Activated naive CD8-positive, alpha-beta T cell (primary cell): ENCODE data around the gene ANKS3.

Experiments used
- H3K27ac Mint-ChIP-seq: one replicate; pipeline ENCODE4 v1.8.0; 2021; ENCODE audit warnings: mixed read lengths
- H3K27me3 Mint-ChIP-seq: one replicate; pipeline ENCODE4 v1.8.0; 2021; ENCODE audit warnings: mixed read lengths
- H3K36me3 Mint-ChIP-seq: one replicate; pipeline ENCODE4 v1.8.0; 2021; ENCODE audit warnings: mixed read lengths
- H3K4me1 Mint-ChIP-seq: one replicate; pipeline ENCODE4 v1.8.0; 2021; ENCODE audit warnings: low read depth, mixed read lengths
- H3K4me3 Mint-ChIP-seq: one replicate; pipeline ENCODE4 v1.8.0; 2021; ENCODE audit warnings: mild to moderate bottlenecking, mixed read lengths
- H3K9me3 Mint-ChIP-seq: one replicate; pipeline ENCODE4 v1.8.0; 2021; ENCODE audit warnings: low read depth, mixed read lengths

The ANKS3 gene

DNA sequence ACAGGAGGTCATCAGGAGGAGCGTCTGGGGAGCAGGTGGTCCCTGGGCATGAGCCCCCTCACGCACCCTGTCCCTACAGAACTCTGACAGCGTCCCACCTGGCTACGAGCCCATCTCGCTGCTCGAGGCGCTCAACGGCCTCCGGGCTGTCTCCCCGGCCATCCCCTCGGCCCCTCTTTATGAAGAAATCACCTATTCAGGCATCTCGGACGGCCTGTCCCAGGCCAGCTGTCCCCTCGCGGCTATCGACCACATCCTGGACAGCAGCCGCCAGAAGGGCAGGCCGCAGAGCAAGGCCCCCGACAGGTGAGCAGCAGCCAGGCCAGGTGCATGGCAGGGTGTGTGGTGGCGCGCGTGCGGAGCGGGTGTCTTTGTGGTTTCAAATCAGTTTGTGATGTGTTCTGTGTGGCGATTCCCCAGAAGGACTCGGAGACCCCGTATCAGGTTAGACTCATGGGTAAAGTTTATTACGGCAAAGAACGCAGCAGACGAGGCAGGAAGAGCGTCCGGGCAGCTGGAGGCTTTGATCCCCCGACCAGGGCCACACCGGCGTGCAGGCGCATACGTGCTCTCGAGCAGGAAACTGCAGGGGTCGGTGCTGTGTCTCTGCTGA is 52.5 kb downstream of the ANKS3 start:
- peaks cover 23% of the 10 kb centered on the region for H3K4me1 Mint-ChIP-seq
- no peaks in the 10 kb centered on the region for H3K9me3 Mint-ChIP-seq
- peak overlapping the region; percentile 54 for H3K27ac Mint-ChIP-seq
- no peak overlapping the region for H3K4me3 Mint-ChIP-seq
- H3K27me3 Mint-ChIP-seq, result no peaks in the 10 kb centered on the region
- H3K36me3 Mint-ChIP-seq, result no peaks in the 10 kb centered on the region

DNA sequence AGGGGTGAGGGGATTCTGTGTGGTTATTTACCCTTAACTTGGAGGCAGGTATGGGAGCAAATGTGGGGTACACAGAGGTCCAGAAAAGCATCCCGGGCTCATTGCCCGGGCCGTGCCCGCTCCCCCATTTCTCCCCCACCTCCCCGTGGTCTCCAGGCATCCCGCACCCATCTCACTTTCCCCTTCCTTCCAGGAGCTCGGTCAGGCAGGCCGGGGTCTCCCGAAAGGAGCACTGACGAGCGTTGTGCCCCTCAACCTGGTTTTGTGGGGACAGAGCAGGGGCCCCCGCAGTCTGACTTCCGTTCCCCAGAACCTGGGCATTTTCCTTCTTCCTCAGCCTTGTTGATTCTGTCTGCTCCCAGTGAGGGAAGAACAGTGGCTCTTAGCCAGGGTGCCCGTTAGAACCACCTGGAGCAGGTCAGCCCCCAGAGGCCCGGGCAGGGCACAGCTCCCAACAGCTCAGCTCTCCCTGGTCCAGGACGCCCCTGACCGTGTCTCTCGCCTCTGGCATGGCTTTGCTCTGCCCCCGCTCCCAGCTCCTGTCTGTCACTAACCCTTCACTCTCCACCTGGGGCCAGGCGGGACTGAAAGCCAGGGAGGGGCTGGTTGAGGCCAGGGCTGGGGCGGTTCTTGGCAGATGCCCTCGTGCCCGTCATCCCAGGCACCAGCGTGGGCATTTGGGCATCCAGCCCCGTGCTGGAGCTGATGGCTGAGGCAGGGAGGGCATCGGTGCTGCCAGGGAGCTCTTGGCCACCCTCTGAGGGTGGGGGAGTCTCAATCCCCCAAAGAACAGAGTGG is 53.2 kb downstream of the ANKS3 start:
- Mint-ChIP-seq H3K27ac (no peak overlapping the region), H3K4me1 (peaks cover 30% of the 10 kb centered on the region), H3K9me3 (no peaks in the 10 kb centered on the region), H3K27me3 (no peaks in the 10 kb centered on the region), H3K36me3 (no peaks in the 10 kb centered on the region), H3K4me3 (no peak overlapping the region)

DNA sequence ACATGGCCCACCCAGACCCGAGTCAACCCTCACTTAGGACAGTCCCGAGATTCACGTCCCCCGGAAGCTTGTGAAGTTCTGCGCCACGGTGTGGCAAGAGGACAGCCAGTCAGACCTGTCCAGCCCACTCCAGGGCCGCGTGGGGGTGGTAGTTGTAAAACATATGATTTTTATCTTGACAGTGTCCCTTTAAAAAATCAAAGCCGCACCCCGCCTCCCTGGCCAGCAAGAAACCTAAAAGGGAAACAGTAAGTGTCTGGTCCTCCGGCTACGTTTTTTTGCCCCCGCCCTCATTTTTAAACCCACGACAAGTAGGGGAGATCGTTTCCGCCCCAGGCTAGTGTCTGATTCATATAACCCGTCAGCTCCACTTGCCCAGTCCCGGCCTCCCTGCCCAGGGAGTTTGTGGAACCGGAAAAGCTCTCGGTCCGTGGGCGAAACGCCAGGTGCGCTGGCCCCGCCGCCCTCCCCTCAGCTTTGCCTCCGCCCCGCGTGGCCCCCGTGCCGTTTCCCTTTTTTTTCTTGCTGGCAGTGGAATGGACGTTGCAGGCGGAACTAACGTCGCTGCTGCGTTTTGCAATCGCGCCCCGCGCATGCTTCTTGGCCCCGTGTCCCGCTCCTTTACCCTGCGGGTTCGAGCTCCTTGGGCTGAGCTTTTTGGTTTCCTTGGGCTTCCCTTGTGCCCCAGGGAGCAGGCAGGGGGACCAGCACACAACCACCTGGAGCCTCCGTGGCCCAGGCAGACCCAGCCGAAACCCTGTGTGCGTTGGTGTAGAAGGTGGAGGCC is 54.0 kb downstream of the ANKS3 start:
- Mint-ChIP-seq H3K27me3 (no peaks in the 10 kb centered on the region), H3K27ac (no peak overlapping the region), H3K36me3 (no peaks in the 10 kb centered on the region), H3K4me3 (no peak overlapping the region), H3K9me3 (no peaks in the 10 kb centered on the region), H3K4me1 (peaks cover 37% of the 10 kb centered on the region)

DNA sequence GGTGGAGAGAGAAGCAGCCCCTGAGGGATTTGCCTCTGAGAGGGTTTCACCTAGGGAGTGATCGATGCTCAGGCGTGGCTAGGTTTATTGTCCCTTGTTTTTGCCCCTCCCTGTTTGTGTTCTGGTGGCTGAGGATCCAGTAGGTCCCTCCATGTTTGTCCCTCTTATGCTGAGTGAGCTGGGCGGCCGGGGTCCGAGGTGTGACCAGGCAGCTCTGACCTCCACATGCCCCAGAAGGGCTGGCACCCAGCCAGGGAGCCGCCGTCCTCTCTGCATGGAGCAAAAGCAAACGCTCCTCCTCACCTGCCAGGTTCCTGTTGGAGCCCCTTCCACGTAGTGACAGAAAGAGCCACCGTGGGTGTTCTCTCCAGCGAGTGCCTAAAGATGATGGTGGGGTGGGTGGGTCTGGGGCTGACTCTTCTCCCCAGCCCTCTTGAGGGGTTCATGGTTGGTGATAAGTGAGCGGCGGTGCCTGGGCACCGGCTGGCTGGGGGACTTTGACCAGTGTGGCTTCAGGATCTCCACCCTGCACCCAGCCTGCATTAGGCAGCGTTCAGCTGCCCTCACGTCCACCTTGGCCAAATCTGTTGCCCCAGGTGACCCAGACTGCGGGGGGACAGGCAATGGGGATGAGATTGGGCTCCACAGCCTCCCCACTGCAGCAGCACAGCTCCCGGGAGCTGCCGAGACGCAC is 54.8 kb downstream of the ANKS3 start:
- Mint-ChIP-seq H3K9me3 (no peaks in the 10 kb centered on the region), H3K27me3 (no peaks in the 10 kb centered on the region), H3K36me3 (no peaks in the 10 kb centered on the region), H3K27ac (peak overlapping the region; percentile 78), H3K4me3 (no peak overlapping the region), H3K4me1 (peaks cover 37% of the 10 kb centered on the region)

DNA sequence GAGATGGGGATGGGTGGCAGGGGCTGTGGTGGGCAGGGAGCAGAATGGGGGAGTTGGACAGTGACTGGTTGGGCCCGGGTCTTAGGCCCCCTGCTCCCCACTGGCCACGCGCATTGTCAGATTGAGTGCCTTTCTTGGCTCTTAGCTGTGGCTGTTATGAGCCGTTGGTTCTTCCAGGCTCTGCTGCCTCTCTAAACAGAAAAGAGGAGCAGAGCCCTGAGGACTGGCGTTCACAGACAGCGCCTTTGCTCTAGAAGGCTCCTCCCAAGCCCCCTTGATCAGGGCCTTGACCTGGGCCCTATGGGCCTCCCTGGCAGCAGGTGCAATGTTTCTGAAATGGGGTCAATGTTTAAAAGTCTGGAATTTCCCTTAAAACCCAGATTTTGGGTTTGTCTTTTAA is 55.5 kb downstream of the ANKS3 start:
- no peaks in the 10 kb centered on the region for H3K27me3 Mint-ChIP-seq
- H3K36me3 Mint-ChIP-seq, result peaks cover 1% of the 10 kb centered on the region

DNA sequence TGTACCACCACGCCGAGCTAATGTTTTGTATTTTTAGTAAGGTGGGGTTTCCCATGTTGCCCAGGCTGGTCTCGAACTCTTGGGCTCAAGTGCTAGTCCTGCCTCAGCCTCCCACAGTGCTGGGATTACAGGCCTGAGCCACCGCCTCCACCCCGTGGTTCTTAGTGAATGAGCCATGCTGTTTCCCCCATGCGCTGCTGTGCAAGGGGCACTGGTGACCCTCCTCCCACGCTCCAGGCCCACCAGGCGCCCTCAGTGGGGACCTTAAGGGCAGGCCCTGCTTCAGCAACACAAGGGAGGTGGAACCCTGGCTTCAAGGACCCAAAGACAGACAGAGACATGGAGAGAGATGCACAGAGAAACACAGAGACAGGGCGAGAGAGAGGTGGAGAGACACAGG is 56.1 kb downstream of the ANKS3 start:
- H3K27me3 Mint-ChIP-seq, result no peaks in the 10 kb centered on the region
- H3K36me3 Mint-ChIP-seq, result peaks cover 2% of the 10 kb centered on the region
- H3K27ac Mint-ChIP-seq, result peak overlapping the region; percentile 78
- peaks cover 39% of the 10 kb centered on the region for H3K4me1 Mint-ChIP-seq
- no peak overlapping the region for H3K4me3 Mint-ChIP-seq
- no peaks in the 10 kb centered on the region for H3K9me3 Mint-ChIP-seq

More for the DNA sequence above, 55.5 kb downstream of the ANKS3 start:
- peak overlapping the region; percentile 78 for H3K27ac Mint-ChIP-seq
- H3K4me3 Mint-ChIP-seq, result no peak overlapping the region
- no peaks in the 10 kb centered on the region for H3K9me3 Mint-ChIP-seq
- peaks cover 38% of the 10 kb centered on the region for H3K4me1 Mint-ChIP-seq

DNA sequence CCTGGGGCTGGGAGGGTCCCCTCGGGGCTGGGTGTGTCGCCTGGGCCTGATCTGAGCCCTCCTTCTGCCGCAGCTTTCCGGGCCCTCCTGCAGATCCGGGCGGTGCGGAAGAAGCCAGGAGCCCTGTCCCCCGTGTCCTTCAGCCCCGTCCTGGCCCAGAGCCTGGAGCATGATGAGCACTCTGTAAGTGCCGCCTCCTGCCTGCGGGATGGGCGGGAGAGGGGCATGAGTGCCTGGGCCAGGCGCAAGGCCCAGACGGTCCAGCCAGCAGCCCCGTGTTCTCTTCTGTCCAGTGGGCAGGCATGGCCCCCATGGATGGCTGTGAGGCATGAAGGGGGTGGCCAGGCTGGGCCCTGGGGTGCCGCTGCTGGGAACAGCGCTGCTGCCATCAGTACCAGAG is 56.7 kb downstream of the ANKS3 start:
- Mint-ChIP-seq H3K4me3 (no peak overlapping the region), H3K4me1 (peaks cover 39% of the 10 kb centered on the region), H3K27ac (no peak overlapping the region), H3K9me3 (no peaks in the 10 kb centered on the region), H3K27me3 (no peaks in the 10 kb centered on the region), H3K36me3 (peaks cover 2% of the 10 kb centered on the region)

DNA sequence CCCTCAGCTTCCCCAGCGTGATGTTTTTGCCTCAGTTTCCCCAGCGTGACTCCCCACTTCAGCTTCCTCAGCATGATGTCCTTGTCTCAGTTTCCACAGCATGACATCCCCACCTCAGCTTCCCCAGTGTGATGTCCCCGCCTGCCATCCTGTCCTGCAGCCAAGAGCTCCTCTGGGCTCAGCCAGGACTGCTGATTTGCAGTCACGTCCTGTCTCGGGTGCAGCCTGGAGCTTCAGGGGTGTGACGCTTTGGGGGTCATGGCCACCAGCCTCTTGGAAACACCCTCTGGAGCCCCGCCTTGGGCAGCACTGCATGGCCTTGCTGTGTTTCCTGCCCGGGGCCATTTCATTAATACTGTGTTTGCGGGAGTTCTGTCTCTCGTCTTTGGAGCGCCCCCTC is 57.2 kb downstream of the ANKS3 start:
- Mint-ChIP-seq H3K27ac (peak overlapping the region; percentile 94), H3K4me1 (peaks cover 39% of the 10 kb centered on the region), H3K4me3 (peak overlapping the region; percentile 79), H3K27me3 (no peaks in the 10 kb centered on the region), H3K9me3 (no peaks in the 10 kb centered on the region), H3K36me3 (peaks cover 2% of the 10 kb centered on the region)

DNA sequence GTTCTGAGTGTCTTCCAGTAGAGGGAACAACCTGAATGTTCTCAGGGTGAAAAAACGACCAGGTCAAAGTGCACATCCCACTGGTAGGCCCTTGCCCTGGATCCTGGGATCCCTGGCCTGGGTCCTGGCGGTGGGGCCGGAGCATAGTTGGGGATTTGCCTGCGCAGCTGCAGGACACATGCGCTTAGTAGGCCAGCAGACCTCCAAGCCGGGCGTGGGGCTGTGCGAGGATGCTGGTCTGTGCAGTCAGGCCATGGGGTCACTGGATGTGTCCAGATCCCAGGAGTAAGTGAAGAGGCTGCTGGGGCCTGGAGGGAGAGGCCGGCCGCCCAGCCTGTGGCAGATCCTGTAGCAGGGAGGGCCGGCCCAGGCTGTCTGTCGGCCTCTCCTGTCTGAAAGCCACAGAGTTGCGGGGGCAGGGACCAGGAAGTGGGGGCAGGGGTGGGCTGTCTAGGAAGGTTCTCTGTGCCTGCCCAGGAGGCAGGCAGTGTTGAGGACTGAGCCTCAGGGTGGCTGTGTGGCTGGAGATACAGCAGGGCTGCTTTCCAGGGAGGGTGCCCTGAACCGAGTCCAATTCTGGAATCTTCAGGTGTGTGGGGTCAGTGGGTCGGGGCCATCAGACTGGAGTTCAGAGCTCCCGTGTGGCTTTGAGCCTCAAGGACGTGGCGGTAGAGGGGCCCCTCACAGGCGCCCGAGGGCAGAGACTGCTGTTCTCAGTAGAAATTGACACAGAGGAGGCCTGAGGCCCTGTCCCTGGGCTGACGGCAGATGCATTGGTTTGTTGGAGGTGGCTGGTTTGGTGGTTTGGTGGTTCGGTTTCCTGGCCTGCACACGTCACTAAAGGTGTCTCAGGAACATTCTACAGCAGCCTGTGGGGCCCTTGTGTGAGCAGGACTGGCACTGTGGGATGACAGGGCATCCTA is 57.9 kb downstream of the ANKS3 start:
- Mint-ChIP-seq H3K4me1 (peaks cover 35% of the 10 kb centered on the region), H3K4me3 (peak overlapping the region; percentile 79), H3K36me3 (peaks cover 2% of the 10 kb centered on the region)

DNA sequence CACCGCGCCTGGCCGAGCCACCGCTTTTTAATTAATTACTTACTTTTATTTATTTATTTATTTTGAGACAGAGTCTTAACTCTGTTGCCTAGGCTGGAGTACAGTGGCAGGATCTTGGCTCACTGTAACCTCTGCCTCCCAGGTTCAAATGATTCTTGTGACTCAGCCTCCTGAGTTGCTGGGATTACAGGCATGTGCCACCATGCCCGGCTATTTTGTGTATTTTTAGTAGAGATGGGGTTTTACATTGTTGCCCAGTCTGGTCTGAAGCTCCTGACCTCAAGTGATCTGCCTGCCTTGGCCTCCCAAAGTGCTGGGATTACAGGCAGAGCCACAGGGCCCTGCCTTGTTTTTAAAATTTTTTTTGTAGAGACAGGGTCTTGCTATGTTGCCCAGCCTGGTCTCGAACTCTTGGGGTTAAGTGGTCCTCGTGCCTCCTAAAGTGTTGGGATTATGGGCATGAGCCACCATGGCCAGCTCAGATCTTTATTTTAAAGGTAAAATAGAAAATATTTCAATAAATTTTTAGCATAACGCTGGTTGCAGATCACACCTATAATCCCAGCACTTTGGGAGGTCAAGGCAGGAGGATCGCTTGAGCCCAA is 59.0 kb downstream of the ANKS3 start:
- H3K4me3 Mint-ChIP-seq, result peak overlapping the region; percentile 32
- peak overlapping the region; percentile 94 for H3K27ac Mint-ChIP-seq

More for the DNA sequence above, 57.9 kb downstream of the ANKS3 start:
- Mint-ChIP-seq H3K27me3 (no peaks in the 10 kb centered on the region), H3K27ac (peak overlapping the region; percentile 94), H3K9me3 (no peaks in the 10 kb centered on the region)

DNA sequence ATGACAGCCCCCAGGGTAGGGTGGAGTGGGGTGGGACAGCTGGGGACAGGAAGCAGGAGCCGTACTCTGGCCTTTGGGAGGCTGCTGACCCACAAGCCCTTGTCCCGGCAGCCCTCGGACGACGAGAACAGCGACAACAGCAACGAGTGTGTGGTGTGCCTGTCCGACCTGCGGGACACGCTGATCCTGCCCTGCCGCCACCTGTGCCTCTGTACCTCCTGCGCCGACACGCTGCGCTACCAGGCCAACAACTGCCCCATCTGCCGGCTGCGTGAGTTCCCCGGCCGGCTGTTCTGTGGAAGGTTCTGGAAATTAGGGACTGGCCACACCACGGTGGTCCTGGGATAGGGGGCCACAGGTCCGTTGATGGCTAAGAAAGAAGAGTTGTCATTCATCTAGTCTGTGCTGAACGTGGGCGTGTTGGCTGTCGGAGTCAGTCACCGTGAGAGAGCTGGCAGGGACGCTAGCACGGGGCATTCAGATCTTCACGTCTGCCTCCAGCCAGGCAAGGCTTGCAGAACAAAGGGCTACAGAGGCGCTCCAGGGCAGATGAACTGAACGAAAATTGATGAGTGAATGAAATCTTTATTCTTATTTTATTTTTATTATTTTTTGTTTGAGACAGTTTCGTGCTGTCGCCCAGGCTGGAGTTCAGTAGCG is 60.6 kb downstream of the ANKS3 start:
- Mint-ChIP-seq H3K9me3 (no peaks in the 10 kb centered on the region), H3K4me1 (peaks cover 30% of the 10 kb centered on the region), H3K27ac (no peak overlapping the region), H3K36me3 (peaks cover 2% of the 10 kb centered on the region), H3K4me3 (no peak overlapping the region), H3K27me3 (no peaks in the 10 kb centered on the region)

More for the DNA sequence above, 59.0 kb downstream of the ANKS3 start:
- Mint-ChIP-seq H3K9me3 (no peaks in the 10 kb centered on the region), H3K4me1 (peaks cover 33% of the 10 kb centered on the region), H3K27me3 (no peaks in the 10 kb centered on the region), H3K36me3 (peaks cover 2% of the 10 kb centered on the region)

DNA sequence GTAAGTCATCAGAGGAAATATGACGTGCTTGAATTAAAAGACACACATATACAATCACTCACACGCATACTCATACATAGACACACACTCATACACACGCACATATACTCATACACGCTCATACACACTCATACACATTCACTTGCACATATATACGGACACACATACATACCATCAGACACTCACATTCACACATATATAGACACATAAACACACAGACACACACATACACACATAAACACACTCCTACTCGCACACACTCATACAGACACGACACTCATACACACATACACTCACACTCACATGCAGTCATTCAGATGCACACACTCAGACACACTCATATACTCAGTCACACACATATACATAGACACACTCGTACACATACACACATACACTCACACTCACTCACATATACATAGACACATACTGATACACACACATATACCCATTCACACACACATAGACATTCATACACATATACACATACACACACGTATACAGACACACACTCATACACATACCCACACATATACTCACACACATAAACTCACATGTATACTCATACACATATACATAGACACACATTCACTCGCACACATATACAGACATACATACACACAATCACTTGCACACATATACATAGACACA is 65.6 kb downstream of the ANKS3 start:
- H3K9me3 Mint-ChIP-seq, result no peaks in the 10 kb centered on the region
- H3K27me3 Mint-ChIP-seq, result no peaks in the 10 kb centered on the region
- no peak overlapping the region for H3K4me3 Mint-ChIP-seq
- peaks cover 24% of the 10 kb centered on the region for H3K4me1 Mint-ChIP-seq
- no peaks in the 10 kb centered on the region for H3K36me3 Mint-ChIP-seq
- H3K27ac Mint-ChIP-seq, result no peak overlapping the region
